Bronchial epithelial cell (primary cell): ENCODE results near the gene NDUFA7. TPM values are rescaled to one million over a fixed set of nuclear protein-coding genes. Genes with fewer than 3 reads are reported as not detected.

Experiments
- DNase-seq: peaks from one replicate; pipeline ENCODE4 v3.0.0-alpha.2; 2010; ENCODE audit warnings: low read depth
- FAIRE-seq: peaks from 2 replicates; lab custom pipeline; 2011; peaks lifted over from hg19 to GRCh38; lab: Jason Lieb, UNC
- H3K27me3 ChIP-seq: 2 replicates; pipeline ENCODE4 v1.5.1; 2011; ENCODE audit warnings: low read length; ENCODE audit not compliant: control insufficient read depth, insufficient read depth
- H3K36me3 ChIP-seq: 2 replicates; pipeline ENCODE4 v1.5.1; 2011; ENCODE audit warnings: low read length; ENCODE audit not compliant: control insufficient read depth, insufficient read depth
- H3K4me3 ChIP-seq: 2 replicates; pipeline ENCODE4 v1.5.1; 2011; ENCODE audit warnings: mild to moderate bottlenecking, low read depth, low read length, control low read depth
- total RNA-seq: library from RNA; depleted of rRNA; stranded (reverse); fragments of >200 nt; gene quantifications from 2 replicates; pipeline ENCODE4 v1.2.1, GENCODE V29; 2014
- TF ChIP-seq, protein P1 (sequence below): IDR thresholded peaks from 2 replicates; pipeline ENCODE4 v1.5.1; 2011; ENCODE audit warnings: mild to moderate bottlenecking, moderate library complexity, low read length, control low read depth, inconsistent platforms; ENCODE audit not compliant: insufficient read depth, severe bottlenecking

Gene NDUFA7
- 14.7 and 42.6 TPM in 2 replicates for total RNA-seq

DNA sequence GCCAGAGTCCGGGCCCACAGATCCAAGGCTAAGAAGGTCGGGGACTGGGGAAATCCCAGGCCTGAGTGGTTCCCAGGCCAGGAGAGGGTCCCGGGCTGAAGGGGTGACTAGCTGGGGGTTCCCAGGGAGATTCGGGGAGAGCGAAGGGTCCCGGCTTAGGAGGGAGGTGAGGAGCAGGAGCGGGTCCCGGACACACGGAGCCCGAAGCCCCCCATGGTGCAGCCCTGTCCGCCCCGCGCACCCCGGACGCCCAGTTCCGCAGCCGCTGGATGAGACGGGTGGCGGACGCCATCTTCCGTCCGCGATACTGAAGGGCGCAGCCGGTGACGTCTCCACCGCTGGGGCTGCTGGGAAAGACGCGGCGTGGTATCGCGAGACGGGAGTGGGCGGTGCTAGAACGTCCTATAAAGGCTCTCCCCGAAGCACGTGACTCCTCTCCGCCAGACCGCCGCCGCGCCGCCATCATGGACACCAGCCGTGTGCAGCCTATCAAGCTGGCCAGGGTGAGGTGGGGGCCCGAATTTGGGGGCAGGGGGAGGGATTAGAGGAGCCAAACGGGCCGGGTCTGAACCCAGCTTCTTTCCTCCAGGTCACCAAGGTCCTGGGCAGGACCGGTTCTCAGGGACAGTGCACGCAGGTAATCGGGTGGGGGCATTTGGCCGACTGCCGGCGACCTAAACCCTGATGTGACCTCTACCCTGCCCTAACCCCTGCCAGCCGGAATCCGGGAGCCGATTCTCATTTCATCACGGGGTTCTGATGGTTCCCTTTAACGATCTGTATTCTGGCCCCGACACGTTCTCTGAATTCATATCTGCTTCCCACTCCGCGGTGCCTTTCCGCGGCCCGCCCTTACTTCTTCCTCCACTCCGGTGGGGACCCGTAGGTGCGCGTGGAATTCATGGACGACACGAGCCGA lies at the start of gene NDUFA7, which contains the start of gene RPS28:
TSS of gene NDUFA7 (minus strand) at position 309 of the 919 bp plus-strand sequence. CDS start at position 292, 17 bp downstream.
TSS of gene RPS28 (plus strand) at position 430 of the 919 bp plus-strand sequence. CDS start at position 465, 35 bp downstream.
- no peak for FAIRE-seq
- peak; percentile 80 for DNase-seq
- H3K27me3 ChIP-seq, result no peaks in the 10 kb centered on the region
- peak within 1 kb of the TSS; percentile 77 for H3K4me3 ChIP-seq
- H3K36me3 ChIP-seq, result peaks cover 12% of the 10 kb centered on the region
- TF ChIP-seq, protein P1, sequence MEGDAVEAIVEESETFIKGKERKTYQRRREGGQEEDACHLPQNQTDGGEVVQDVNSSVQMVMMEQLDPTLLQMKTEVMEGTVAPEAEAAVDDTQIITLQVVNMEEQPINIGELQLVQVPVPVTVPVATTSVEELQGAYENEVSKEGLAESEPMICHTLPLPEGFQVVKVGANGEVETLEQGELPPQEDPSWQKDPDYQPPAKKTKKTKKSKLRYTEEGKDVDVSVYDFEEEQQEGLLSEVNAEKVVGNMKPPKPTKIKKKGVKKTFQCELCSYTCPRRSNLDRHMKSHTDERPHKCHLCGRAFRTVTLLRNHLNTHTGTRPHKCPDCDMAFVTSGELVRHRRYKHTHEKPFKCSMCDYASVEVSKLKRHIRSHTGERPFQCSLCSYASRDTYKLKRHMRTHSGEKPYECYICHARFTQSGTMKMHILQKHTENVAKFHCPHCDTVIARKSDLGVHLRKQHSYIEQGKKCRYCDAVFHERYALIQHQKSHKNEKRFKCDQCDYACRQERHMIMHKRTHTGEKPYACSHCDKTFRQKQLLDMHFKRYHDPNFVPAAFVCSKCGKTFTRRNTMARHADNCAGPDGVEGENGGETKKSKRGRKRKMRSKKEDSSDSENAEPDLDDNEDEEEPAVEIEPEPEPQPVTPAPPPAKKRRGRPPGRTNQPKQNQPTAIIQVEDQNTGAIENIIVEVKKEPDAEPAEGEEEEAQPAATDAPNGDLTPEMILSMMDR, result peak; percentile 36

DNA sequence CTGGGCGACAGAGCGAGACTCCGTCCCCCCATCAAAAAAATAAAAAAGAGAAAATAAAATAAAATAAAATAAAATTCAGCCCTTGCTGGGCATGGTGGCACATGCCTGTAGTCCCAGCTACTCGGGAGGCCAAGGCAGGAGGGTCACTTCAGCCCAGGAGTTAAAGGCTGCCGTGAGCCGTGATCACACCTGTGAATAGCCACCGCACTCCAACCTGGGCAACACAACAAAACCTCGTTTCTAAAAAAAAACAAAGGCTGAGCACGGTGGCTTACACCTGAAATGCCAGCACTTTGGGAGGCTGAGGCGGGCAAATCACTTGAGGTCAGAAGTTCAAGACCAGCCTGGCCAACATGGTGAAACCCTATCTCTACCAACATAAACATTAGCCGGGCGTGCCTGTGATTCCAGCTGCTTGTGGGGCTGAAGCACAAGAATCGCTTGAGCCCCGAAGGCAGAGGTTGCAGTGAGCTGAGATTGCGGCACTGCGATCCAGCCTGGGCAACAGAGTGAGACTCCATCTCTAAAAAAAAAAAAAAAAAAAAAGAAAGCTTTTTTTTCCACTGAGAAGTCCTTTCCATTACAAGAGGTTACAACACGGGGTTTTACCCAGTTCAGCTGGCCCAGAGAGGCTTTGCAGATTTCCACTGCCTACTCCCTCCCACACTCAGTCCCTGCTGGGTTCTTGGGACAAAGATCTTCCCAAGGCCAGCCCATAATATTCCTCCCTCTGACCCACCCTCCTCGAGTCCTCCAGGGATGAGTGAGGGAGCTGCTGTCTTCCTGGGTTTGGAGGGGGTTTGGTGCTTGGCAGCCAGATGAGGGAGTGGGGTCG lies 49.2 kb upstream of the NDUFA7 start:
- DNase-seq, result no peak
- peaks cover 4% of the 10 kb centered on the region for H3K36me3 ChIP-seq
- TF ChIP-seq, protein P1, result no peak
- no peak for FAIRE-seq
- H3K27me3 ChIP-seq, result no peaks in the 10 kb centered on the region
- H3K4me3 ChIP-seq, result no peak overlapping the region

DNA sequence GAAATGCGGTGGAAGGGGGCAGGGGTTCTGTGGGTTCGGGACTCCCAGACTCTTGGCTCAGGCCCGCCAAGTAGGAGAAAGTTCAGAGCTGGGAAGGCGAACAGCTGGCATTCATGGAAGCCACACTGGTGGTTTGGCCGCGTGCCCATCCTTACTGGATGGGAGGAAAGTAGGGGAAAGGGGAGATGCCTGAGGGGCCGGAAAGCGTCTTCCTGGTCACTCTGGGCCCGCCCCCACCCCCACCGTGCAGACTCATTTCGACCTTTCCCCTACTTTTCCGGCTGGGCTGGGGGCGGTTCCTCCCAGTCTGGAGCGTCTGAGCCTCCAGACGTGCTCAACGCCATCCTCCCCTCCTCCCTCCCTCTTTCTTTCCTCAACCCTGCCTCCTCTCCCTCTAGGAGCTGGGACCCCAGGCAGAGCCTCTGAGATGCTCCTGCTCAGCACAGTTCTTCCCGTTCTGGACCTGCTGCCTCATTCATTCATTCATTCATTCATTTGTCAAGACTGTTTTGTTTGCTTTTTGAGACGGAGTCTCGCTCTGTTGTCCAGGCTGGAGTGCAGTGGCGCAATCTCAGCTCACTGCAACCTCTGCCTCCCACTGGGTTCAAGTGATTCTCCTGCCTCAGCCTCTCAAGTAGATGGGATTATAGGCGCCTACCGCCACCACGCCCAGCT lies 46.3 kb upstream of the NDUFA7 start:
- DNase-seq (peak; percentile 79), FAIRE-seq (no peak)
- H3K36me3 ChIP-seq, result peaks cover 2% of the 10 kb centered on the region
- H3K27me3 ChIP-seq, result no peaks in the 10 kb centered on the region
- TF ChIP-seq, protein P1, result no peak
- H3K4me3 ChIP-seq, result no peak overlapping the region

DNA sequence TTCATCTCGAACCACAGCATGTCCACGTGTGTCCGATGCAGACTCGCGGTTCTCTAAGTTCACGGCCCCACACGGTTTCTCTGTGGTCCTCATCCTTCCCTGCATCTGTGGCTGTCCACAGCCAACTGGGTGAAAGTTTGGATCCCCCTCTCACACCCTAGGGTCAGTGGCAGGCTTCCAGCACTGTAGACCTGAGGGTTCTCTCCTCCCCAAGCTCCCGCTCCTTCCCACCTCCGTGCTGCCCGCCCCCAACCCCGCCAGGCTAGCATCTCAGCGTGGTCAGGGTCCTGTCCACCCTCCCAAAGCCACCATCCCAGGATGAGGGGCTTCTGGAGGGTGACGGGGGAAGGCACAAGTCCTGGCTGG lies 45.8 kb upstream of the NDUFA7 start:
- TF ChIP-seq, protein P1, result no peak
- FAIRE-seq (no peak), DNase-seq (no peak)
- no peaks in the 10 kb centered on the region for H3K27me3 ChIP-seq
- peaks cover 2% of the 10 kb centered on the region for H3K36me3 ChIP-seq
- no peak overlapping the region for H3K4me3 ChIP-seq

DNA sequence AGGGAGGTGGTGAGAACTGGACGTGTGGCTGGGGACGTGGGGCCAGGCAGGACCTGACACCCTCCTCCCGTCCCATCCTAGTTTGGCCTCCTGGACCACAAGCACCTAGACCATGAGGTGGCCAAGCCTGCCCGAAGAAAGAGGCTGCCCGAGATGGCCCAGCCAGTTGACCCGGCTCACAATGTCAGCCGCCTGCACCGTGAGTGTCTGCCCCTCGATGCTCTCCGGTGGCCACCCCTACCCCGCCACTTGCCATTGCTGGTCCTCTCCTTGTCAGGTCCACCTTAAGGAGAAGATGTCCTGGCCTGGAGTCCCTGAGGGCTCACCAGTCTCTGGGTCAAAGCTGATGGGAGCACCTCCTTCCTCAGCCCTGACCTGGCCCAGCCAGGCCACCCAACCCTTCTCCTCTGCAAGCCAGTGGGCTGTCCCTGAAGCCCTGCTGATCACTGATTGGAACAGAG lies 45.0 kb upstream of the NDUFA7 start:
- TF ChIP-seq, protein P1, result no peak
- Histone ChIP-seq H3K4me3 (no peak overlapping the region), H3K27me3 (no peaks in the 10 kb centered on the region), H3K36me3 (peaks cover 2% of the 10 kb centered on the region)
- DNase-seq (no peak), FAIRE-seq (no peak)
